Right ventricle myocardium inferior (tissue), 1 donor: Measurements from ENCODE around the gene PNPLA1. TPM values are rescaled to one million over a fixed set of nuclear protein-coding genes. Genes with fewer than 3 reads are reported as not detected.

Source experiments
- ATAC-seq: fragments of 200-7000 bp; cut with Tn5 transposase; one replicate; pipeline ENCODE4 v1.9.1; 2020; ENCODE audit warnings: mild to moderate bottlenecking, moderate library complexity
- DNase-seq: peaks from one replicate; pipeline ENCODE4 v3.0.0; 2021; ENCODE audit errors: missing footprints
- intact Hi-C: fragments of 100-400 bp; cut with DNase I; formaldehyde crosslinking; loops from one replicate; pipeline ENCODE4 v1.11.0; 2022
- total RNA-seq: library from RNA; stranded (reverse); fragmentation: NEBNext Ultra II Directional; extraction: Animal tissue kit (Norgen Biotek cat#: 25700); gene quantifications from one replicate; pipeline ENCODE4 v1.2.1, GENCODE V29; 2021
- donor health status: DM: no; HTN: yes; CAD: no; lungs with severe emphysema.

PNPLA1 gene
- total RNA-seq, 1 donor from 2014 or later: not detected

DNA sequence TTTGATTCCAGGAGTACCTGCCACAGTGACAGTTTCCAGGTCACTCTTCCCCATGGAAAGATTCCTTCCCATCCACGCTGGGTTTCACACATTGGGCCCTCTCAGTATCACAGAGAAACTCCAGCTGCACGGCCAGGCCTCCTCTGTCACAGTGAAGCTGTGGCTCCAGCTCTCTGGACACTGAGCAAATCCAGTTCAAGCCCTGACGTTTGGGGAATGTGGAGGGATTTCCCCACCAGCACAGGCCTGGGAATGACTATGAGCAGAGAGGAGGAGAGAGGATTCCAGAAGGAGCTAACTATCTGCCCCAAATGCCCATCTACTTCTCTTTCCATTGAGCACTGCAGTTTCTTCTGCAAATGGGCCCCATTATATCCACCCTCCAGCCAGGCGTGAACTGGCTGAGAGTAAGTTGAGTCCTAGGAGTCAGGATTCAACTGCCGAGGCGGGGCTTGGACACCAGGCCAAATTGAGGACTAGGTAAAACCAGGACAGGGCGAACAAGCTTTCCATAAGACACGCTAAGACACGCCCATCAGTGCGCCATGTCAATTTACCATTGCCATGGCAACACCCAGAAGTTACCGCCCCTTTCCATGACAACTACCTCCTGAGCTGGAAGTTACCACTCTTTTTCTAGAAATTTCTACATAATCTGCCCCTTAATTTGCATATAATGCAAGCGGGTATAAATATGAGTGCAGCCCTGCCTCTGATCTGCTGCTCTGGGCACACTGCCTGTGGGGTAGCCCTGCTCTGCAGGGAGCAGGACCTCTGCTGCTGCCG lies 76.0 kb downstream of the PNPLA1 start:
- ATAC-seq (no peak), DNase-seq (no peak)
- intact Hi-C loops: no loop called here

DNA sequence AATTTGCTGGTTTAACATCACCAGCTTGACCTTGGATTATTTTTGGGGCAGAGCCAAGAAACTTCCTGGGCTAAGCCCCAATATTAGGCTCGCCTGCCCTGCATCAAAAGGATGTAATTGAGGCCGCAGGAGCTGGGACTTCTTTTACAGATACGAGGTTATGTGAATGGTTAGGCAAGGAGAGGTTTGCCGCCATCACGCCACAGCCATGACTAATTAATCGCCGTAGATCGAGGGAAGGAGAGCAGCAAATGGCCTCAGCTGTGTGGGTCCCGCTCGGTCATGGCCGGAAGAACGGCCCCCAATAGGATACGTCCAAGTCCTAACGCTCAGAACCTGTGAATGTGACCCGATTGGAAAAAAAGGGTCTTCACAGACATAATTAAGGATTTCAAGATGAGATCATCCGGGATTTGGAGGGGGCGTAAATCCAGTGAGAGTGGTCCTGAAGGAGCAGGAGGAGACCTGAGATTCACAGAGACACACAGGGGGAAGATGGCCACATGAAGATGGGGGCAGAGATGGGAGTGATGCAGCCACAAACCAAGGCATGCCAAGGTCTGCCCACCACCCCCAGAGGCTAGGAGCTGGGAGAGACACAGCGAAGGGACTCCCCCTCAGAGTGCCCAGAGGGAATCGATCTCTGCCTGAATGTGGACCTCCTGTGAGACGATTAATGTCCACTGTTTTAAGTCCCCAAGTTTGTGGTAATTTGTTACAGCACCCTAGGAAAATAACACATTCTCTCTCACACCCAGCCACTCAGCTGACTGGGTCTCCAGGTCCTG lies 76.8 kb downstream of the PNPLA1 start:
- DNase-seq (no peak), ATAC-seq (no peak)
- intact Hi-C loops: no loop called here

DNA sequence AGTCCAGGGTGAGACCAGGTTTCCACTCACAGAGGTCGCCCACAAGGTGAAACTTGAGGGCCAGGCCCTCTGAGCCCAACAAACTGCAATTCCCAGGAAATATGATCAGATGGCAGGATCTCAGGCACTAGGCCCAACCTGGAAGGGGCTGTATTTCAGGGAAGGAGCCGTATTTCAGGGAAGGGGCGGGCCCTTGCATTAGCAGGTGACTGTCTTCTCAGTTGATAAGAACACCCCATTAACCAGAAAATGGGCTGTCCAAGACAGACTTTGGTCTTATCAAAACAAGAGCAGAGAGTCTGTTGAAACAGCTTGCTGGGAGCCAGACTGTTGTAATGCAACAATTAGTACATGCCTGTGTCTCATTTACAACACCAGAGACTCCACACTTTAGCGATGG lies 77.8 kb downstream of the PNPLA1 start:
- ATAC-seq: no peak
- intact Hi-C loops: no loop called here

DNA sequence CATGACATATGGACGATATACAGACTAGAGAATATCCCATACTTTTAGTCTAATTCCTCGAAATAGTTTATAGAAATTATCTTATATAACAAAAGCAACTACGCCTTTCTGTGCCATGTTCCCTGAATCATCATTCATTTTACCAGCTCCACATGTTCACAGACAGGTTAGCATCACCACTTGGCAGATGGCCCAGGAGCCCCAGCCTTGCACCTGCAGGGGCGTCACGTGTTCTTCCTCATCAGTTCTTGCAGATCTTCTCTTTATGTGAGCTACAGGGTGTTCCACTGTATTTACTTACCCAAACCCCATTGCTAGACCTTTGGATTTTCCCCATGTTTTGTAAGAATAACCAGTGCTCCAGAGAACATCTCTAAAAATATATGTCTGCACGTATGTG lies 79.4 kb downstream of the PNPLA1 start:
- no peak for DNase-seq
- intact Hi-C loops: no loop called here
- ATAC-seq: no peak

More for the DNA sequence above, 77.8 kb downstream of the PNPLA1 start:
- no peak for DNase-seq

DNA sequence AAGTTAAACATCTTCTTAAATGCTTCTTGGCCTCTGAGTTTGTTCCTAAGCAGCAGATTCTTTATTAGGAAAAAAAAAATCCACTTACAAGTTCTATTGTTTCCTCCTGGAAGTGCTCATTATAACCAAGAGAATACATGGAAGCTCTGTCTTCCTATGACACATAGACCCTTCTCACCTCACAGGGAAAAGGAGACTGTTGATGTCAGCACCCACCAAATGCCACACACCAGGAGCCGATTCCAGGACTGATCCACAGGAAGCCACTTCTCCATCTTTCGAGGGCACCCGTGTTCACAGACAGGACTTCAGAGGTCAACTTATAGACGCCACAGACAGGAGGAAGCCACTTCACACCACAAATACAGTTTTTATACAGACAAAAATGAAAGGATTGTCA lies 80.2 kb downstream of the PNPLA1 start:
- no peak for DNase-seq
- no peak for ATAC-seq
- intact Hi-C loops: no loop called here

DNA sequence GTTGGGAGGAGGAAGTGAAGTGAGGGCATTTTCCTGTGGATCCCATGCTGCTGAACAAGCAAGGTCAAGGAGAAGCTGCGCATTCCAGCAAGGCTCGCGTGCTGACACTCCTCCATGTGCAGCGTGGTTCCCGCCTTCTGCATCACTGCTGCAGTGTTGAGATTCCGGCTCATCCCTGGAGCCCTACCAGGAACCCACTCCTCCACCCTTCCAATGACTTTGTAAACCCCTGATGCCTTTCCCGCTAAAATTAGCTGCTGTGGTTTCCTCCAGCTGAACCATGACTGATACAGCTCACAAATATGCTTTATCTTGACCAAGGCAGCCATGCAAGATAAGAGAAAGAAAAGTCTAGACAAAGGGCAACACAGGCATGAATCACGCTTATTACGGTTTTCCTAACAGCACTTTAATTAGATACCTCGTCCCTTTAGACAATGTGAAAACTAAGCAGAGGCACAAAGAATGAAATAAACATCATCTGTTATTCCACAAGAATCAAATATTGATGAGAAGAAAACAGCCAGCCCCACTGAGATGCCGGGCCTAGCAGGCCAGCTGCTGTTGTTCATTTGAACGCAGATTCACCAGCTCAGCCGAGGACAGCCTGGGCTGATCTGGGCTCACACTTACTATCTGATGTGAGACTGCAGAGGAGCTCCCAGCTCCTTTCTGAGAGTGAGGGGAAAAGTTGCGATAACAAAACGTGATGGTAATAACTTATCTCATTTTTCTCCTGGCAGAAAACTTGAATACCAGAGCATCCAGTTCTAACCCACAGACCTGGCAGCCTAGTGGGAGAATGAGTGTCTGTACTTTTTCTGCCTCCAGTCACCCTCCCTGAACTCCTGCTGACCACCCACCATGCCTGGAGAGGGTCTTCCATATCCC lies 81.1 kb downstream of the PNPLA1 start:
- DNase-seq (no peak), ATAC-seq (no peak)
- intact Hi-C loops: no loop called here

DNA sequence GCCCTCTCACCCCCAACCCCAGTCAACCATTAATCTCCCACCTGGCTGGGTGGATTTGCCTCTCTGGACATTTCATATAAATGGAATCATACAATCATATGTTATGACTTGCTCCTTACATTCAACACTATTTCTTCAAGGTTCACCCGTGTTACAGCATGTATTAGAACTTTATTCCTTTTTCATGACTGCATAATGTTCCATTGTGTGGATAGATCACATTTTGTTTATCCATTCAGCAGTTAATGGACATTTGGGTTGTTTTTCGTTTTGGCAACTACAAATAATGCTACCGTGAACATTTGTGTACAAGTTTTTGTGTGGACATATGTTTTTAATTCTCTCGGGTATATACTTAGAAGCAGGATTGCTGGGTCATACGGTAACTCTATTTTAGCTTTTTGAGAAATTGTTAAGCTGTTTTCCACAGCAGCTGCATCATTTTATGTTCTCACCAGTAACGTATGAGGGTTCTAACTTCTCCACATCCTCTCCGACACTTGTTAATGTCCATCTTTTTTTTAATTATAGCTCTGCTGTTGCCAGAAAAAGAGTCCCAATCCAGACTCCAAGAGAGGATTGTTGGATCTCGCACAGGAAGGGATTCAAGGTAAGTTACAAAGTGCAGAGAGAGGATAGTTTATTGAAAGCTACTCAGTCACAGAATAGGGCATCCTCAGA lies 82.8 kb downstream of the PNPLA1 start:
- intact Hi-C loops: no loop called here
- no peak for ATAC-seq

DNA sequence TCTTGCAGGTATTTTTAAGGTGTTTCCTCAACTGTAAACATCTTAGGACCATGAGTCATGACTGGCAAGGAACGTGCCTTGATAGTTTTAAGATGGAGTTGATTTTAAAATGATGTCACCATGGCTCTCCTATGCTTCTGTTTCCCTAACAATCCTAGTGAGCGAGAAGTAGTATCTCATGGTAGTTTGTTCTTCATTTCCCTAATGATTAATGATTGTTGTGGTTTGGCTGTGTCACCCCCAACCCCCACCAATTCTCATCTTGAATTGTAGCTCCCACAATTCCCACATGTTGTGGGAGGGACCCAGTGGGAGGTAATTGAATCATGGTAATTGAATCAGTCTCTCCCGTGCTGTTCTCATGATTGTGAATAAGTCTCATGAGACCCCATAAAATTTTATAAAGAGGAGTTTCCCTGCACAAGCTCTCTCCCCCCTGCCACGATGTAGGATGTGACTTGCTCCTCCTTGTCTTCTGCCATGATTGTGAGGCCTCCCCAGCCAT lies 83.6 kb downstream of the PNPLA1 start:
- DNase-seq: no peak
- intact Hi-C loops: no loop called here
- no peak for ATAC-seq

More for the DNA sequence above, 82.8 kb downstream of the PNPLA1 start:
- DNase-seq: no peak

DNA sequence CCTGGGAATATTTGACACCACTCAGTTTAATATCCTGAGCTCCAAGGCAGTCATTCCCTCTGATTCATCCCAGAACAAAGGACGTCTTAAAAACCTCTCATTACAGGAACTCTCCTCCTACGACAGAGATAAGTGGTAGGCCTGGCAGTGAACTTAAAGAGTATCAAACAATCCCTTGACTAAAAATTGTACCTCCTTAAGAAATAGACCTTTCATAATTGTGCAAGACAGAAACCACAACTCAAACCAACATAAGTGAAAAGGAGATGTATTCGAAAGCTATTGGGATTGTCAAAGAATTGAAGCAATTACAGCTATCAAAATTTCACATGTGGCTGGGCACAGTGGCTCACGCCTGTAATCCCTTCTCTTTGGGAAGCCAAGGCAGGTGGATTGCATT lies 86.0 kb downstream of the PNPLA1 start:
- intact Hi-C loops: no loop called here
- DNase-seq (no peak), ATAC-seq (no peak)

DNA sequence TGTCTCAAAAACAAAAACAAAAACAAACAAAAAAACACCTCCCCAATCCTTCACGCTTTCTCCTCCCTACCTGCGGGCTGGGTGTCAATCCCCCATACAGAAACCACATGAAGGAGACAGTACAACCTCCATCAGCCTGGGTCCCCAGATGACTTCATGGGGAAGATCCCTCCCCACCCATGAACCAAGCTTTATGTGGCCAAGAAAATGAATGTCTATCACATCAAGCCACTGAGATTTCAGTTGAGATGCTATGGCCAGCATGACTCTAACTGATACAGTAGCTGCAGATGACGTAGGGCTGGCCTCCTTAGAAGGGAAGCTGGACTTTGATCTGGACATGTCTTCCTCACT lies 88.0 kb downstream of the PNPLA1 start:
- ATAC-seq (no peak), DNase-seq (no peak)
- intact Hi-C loops: no loop called here

Other genes starting within 250 kb of the PNPLA1 start
- gene SLC26A8, start 245.4 kb upstream of the PNPLA1 start, total RNA-seq: not detected
- gene MAPK14, start 242.3 kb upstream of the PNPLA1 start, total RNA-seq: 27.1 TPM
- 0.70 TPM for gene MAPK13, start 139.5 kb upstream of the PNPLA1 start, total RNA-seq
- gene BRPF3, start 73.3 kb upstream of the PNPLA1 start, total RNA-seq: 24.8 TPM
- not detected for gene BNIP5, start 66.8 kb downstream of the PNPLA1 start, total RNA-seq
- 0.38 TPM for gene ETV7, start 117.6 kb downstream of the PNPLA1 start, total RNA-seq
- gene PXT1, start 172.8 kb downstream of the PNPLA1 start, total RNA-seq: not detected
- 26.4 TPM for gene KCTD20, start 172.9 kb downstream of the PNPLA1 start, total RNA-seq